HG02870 (cell line): ENCODE measurements around the gene SUV39H2.
A peak's percentile ranks its signal among the peaks of the same experiment; 100 is the strongest.
"Not testable (repeated sequence)": the region's sequence is repeated elsewhere in the genome, so short reads cannot be mapped to it uniquely, and the experiment has no call there.

Experiments
- ATAC-seq: cut with Tn5 transposase; IDR thresholded peaks from one replicate; pipeline ENCODE4 v1.9.1; 2021; ENCODE audit warnings: mild to moderate bottlenecking, moderate library complexity; ENCODE audit not compliant: unreplicated experiment

Gene SUV39H2

GRCh38 chr10:14878266-14879123 is at the start of gene SUV39H2:
Gene SUV39H2, plus strand, starts transcription at chr10:14878866. Its CDS starts 23 bp downstream, at chr10:14878889.
- peak; percentile 90 for ATAC-seq

GRCh38 chr10:14833106-14833505 is 45.6 kb upstream of the SUV39H2 start:
- ATAC-seq, result no peak

GRCh38 chr10:14836208-14836607 is 42.5 kb upstream of the SUV39H2 start:
- no peak for ATAC-seq

GRCh38 chr10:14837003-14837756 is 41.5 kb upstream of the SUV39H2 start:
- no peak for ATAC-seq

GRCh38 chr10:14837757-14838581 is 40.7 kb upstream of the SUV39H2 start, which contains the start of the genes CDNF, HSPA14 and MSANTD7:
Gene CDNF, minus strand, starts transcription at chr10:14838037. Its CDS starts 91 bp downstream, at chr10:14837946.
Gene HSPA14, plus strand, starts transcription at chr10:14838306. Its CDS starts 97 bp downstream, at chr10:14838403.
Gene MSANTD7, plus strand, starts transcription at chr10:14838306. Its CDS starts 3,979 bp downstream, at chr10:14842285.
- peak; percentile 94 for ATAC-seq

- peak; percentile 3 for ATAC-seq
These were observed 39.9 kb upstream of the SUV39H2 start for GRCh38 chr10:14838582-14839304.

GRCh38 chr10:14839305-14839695 is 39.4 kb upstream of the SUV39H2 start:
- ATAC-seq, result no peak

GRCh38 chr10:14840178-14840577 is 38.5 kb upstream of the SUV39H2 start:
- no peak for ATAC-seq

- ATAC-seq, result no peak
These were observed 35.2 kb upstream of the SUV39H2 start for GRCh38 chr10:14843327-14843988.

GRCh38 chr10:14844948-14845347 is 33.7 kb upstream of the SUV39H2 start:
- ATAC-seq, result no peak

GRCh38 chr10:14852236-14852635 is 26.4 kb upstream of the SUV39H2 start:
- no peak for ATAC-seq

GRCh38 chr10:14855453-14855852 is 23.2 kb upstream of the SUV39H2 start:
- no peak for ATAC-seq

GRCh38 chr10:14858338-14858960 is 20.2 kb upstream of the SUV39H2 start:
- no peak for ATAC-seq

- ATAC-seq, result no peak
These were observed 19.6 kb upstream of the SUV39H2 start for GRCh38 chr10:14859043-14859442.

GRCh38 chr10:14859775-14860174 is 18.9 kb upstream of the SUV39H2 start:
- ATAC-seq, result no peak

- ATAC-seq, result no peak
These were observed 17.9 kb upstream of the SUV39H2 start for GRCh38 chr10:14860791-14861190.

- ATAC-seq, result not testable (repeated sequence)
These were observed 14.2 kb upstream of the SUV39H2 start for GRCh38 chr10:14864466-14864865.

- ATAC-seq, result not testable (repeated sequence)
These were observed 13.8 kb upstream of the SUV39H2 start for GRCh38 chr10:14864871-14865270.
